HepG2 (cell line): ENCODE measurements around the gene RAB3A. TPM values are rescaled to one million over a fixed set of nuclear protein-coding genes. Genes with fewer than 3 reads are reported as not detected.

Source experiments
- ARID4A ChIP-seq: sonication (generic); formaldehyde crosslinking; IDR thresholded peaks from 2 replicates; pipeline ENCODE4 v1.5.0; 2020; ENCODE audit warnings: mild to moderate bottlenecking, missing genetic modification reagents, borderline replicate concordance
- DMAP1 ChIP-seq: IDR thresholded peaks from 2 replicates; pipeline ENCODE4 v1.6.1; 2016
- FOSL2 ChIP-seq: sonication (generic); formaldehyde crosslinking; IDR thresholded peaks from 2 replicates; pipeline ENCODE4 v1.4.0; 2020; ENCODE audit warnings: missing genetic modification reagents
- HCFC1 ChIP-seq: fragments of 150-350 bp; IDR thresholded peaks from 2 replicates; pipeline ENCODE4 v1.6.1; 2014; ENCODE audit warnings: low read depth, low read length
- MEIS1 ChIP-seq: sonication (generic); formaldehyde crosslinking; IDR thresholded peaks from 2 replicates; pipeline ENCODE4 v1.9.0; 2021; ENCODE audit warnings: mild to moderate bottlenecking, missing genetic modification reagents, moderate library complexity, borderline replicate concordance
- MZF1 ChIP-seq: sonication (generic); formaldehyde crosslinking; IDR thresholded peaks from 2 replicates; pipeline ENCODE4 v1.8.1; 2023; ENCODE audit warnings: mild to moderate bottlenecking, missing genetic modification reagents, borderline replicate concordance
- NR2F6 ChIP-seq, 2 experiments: IDR thresholded peaks; 2 replicates each; pipeline ENCODE4 v1.6.1; 2016; ENCODE audit warnings: antibody characterized with exemption in 1 of 2, mild to moderate bottlenecking in 1 of 2
- PCBP1 ChIP-seq: fragments of 200-400 bp; formaldehyde crosslinking; IDR thresholded peaks from 2 replicates; pipeline ENCODE4 v1.6.1; 2017; ENCODE audit warnings: mild to moderate bottlenecking, low read depth, low read length, borderline replicate concordance
- PHF21A ChIP-seq: sonication (generic); formaldehyde crosslinking; IDR thresholded peaks from 2 replicates; pipeline ENCODE4 v1.5.0; 2020; ENCODE audit warnings: mild to moderate bottlenecking, missing genetic modification reagents
- SAP130 ChIP-seq: IDR thresholded peaks from 2 replicates; pipeline ENCODE4 v1.6.1; 2016; ENCODE audit warnings: low read depth
- SNAPC4 ChIP-seq: sonication (generic); formaldehyde crosslinking; IDR thresholded peaks from 2 replicates; pipeline ENCODE4 v1.4.0; 2020; ENCODE audit warnings: mild to moderate bottlenecking, missing genetic modification reagents
- SOX6 ChIP-seq, 2 experiments: fragments of 450-650 bp in 1 of 2; sonication (generic) in 1 of 2; formaldehyde crosslinking in 1 of 2; IDR thresholded peaks; 2 replicates each; pipeline versions ENCODE4 v1.4.0 to v1.6.1; 2017 to 2020; ENCODE audit warnings: antibody characterized with exemption in 1 of 2, mild to moderate bottlenecking in 1 of 2, missing genetic modification reagents in 1 of 2
- TFAP4 ChIP-seq: sonication (generic); IDR thresholded peaks from 2 replicates; pipeline ENCODE4 v1.6.1; 2016; ENCODE audit warnings: low read depth, borderline replicate concordance
- ZNF10 ChIP-seq: sonication (generic); formaldehyde crosslinking; IDR thresholded peaks from 2 replicates; pipeline ENCODE4 v1.4.0; 2020; ENCODE audit warnings: mild to moderate bottlenecking, low read depth, missing genetic modification reagents, borderline replicate concordance
- ZNF263 ChIP-seq: sonication (generic); formaldehyde crosslinking; IDR thresholded peaks from 2 replicates; pipeline ENCODE4 v1.4.0; 2020; ENCODE audit warnings: missing genetic modification reagents
- ZNF354B ChIP-seq: sonication (generic); formaldehyde crosslinking; IDR thresholded peaks from 2 replicates; pipeline ENCODE4 v1.8.0; 2022; ENCODE audit warnings: mild to moderate bottlenecking, missing genetic modification reagents
- ZNF567 ChIP-seq: sonication (generic); formaldehyde crosslinking; IDR thresholded peaks from 2 replicates; pipeline ENCODE4 v1.8.1; 2023; ENCODE audit warnings: mild to moderate bottlenecking, missing genetic modification reagents, borderline replicate concordance
- ZNF580 ChIP-seq: IDR thresholded peaks from 2 replicates; pipeline ENCODE4 v1.6.1; 2016; ENCODE audit warnings: low read depth, borderline replicate concordance
- ZNF713 ChIP-seq: sonication (generic); formaldehyde crosslinking; IDR thresholded peaks from 2 replicates; pipeline ENCODE4 v1.4.0; 2020; ENCODE audit warnings: mild to moderate bottlenecking, missing genetic modification reagents
- polyA plus RNA-seq, 8 experiments: library from polyadenylated mRNA; depleted of rRNA in 3 of 8; stranded (reverse) in 7 of 8; unstranded in 1 of 8; fragments of >200 nt; fragmentation: Illumina TruSeq in 4 of 8; extraction: Trizol in 4 of 8; gene quantifications; 2 replicates each; pipeline versions ENCODE4 v1.2.1 to v1.2.3, GENCODE V29; 2011 to 2016; ENCODE audit warnings: low read depth in 4 of 8, missing spikeins in 1 of 8, mixed read lengths in 1 of 8; ENCODE audit not compliant: insufficient read depth in 1 of 8
- total RNA-seq, 5 experiments: library from RNA; depleted of rRNA; stranded (reverse); fragments of >200 nt; fragmentation: Illumina TruSeq; extraction: Trizol; gene quantifications; 2 replicates each; pipeline ENCODE4 v1.2.3, GENCODE V29; 2016; ENCODE audit warnings: low read depth in 1 of 5

Gene RAB3A
- total and polyA plus RNA-seq, 2 of the 13 experiments (the other 11 are each of a cell fraction or from before 2014, with no cell fraction given) = 0.58 to 0.98 TPM

DNA sequence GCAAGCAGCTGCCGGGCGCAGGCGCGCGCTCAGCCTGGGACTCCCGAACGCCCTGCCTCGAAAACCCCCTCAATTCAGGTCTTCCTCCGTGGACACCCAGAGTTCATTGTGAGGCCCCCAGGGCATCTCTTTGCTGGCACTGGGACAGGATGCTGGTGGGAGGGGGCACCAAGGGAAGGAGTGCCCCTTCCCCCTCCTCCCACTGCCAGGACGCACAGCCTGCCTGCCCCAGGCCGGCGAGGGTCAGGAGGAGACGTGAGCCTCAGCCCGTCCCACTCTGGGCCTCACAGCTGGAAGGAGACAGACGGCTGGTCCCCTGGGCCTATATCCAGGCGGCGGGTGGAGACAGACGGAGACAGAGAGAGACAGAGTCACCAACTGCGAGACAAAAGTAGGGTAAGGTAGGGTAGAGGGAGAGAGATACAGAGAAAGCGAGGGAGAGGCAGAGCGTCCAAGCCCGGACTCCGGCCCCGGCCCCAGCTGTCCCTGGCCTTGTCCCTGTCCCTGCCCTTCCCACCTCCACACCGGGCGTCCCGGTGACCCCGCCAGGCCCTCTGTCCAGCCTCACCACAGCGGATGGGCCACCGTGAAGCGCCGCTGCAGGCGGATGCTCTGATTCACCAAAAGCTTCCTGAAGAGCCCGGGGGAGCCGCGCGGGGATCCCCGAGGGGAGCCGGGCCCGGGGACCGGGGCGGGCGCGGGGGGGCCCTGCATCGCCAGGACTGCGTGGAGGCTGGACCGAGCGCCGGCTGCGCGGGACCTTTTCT, 22.0 kb upstream of the RAB3A start, which contains the start of gene PDE4C (continued):
- TF ChIP-seq MEIS1 (CRISPR knock-in tag) (0 out of 2 replicates have a peak, but pooled peaks have one; percentile 48), PHF21A (peak; percentile 29; the same call in 1 of the 2 replicates), ARID4A (CRISPR knock-in tag) (peak; percentile 35; the same call in 1 of the 2 replicates), ZNF713 (CRISPR knock-in tag) (peak; percentile 54; the same call in 1 of the 2 replicates), ZNF567 (CRISPR knock-in tag) (no peak), ZNF263 (CRISPR knock-in tag) (0 out of 2 replicates have a peak, but pooled peaks have one; percentile 16), SAP130 (CRISPR knock-in tag) (peak; percentile 40), ZNF10 (CRISPR knock-in tag) (no peak), MZF1 (CRISPR knock-in tag) (no peak), SOX6 (IDR thresholded peaks at IDR 0.05) (no peak), SOX6 (CRISPR knock-in tag; IDR thresholded peaks at IDR 0.05) (no peak), FOSL2 (CRISPR knock-in tag) (no peak), DMAP1 (CRISPR knock-in tag) (no peak), PCBP1 (0 out of 2 replicates have a peak, but pooled peaks have one; percentile 34), HCFC1 (no peak), SNAPC4 (CRISPR knock-in tag) (no peak), ZNF580 (CRISPR knock-in tag) (no peak), ZNF354B (no peak), NR2F6 (IDR thresholded peaks at IDR 0.05) (peak; percentile 32; the same call in 1 of the 2 replicates), NR2F6 (CRISPR knock-in tag; IDR thresholded peaks at IDR 0.05) (peak; percentile 55; the same call in 1 of the 2 replicates), TFAP4 (peak; percentile 60)
